HG02678 (cell line): ENCODE results near the gene SASH1.
A peak's percentile ranks its signal among the peaks of the same experiment; 100 is the strongest.
"Not testable (repeated sequence)": the region's sequence is repeated elsewhere in the genome, so short reads cannot be mapped to it uniquely, and the experiment has no call there.

Experiments used
- ATAC-seq: cut with Tn5 transposase; IDR thresholded peaks from one replicate; pipeline ENCODE4 v1.9.1; 2021; ENCODE audit warnings: mild to moderate bottlenecking, moderate library complexity; ENCODE audit not compliant: unreplicated experiment

The SASH1 gene

GRCh38 chr6:148328876-148329555, 13.6 kb upstream of the SASH1 start:
- no peak for ATAC-seq

DNA sequence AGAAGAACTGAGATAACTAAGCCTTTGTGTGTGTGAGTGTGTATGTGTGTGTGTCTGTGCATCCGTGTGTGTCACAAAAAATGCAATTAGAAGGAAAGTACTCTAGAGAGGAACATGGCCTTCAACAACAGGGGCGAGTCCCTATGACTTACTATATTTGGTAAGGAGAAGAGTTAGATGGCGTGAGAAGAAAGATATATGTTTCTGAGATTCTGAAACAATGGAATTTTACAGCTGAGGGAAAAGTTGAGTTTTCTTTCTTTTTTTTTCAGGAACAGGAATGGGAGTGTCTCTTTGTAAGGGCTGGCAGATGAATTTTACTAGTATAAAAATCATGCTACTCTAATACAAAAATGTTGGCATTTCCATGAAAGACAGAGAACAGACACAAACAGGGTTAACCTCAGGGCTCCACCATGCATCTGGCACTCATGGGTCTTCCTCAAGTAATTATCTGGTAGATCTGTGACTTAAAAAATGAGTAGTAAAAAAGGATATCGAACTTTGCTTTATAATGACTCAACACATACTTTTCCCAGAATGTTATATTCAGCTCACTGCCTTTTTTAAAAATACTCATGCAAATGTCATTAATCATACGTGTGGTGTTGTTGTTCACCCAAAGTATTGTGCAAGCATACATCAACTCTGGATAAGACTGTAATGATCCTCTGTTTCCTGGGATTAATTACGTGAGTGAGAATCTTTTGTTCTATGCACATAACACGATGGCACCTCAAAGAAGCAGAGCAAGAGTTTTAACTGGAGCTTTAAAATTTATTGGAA, 12.8 kb upstream of the SASH1 start:
- ATAC-seq: no peak

DNA sequence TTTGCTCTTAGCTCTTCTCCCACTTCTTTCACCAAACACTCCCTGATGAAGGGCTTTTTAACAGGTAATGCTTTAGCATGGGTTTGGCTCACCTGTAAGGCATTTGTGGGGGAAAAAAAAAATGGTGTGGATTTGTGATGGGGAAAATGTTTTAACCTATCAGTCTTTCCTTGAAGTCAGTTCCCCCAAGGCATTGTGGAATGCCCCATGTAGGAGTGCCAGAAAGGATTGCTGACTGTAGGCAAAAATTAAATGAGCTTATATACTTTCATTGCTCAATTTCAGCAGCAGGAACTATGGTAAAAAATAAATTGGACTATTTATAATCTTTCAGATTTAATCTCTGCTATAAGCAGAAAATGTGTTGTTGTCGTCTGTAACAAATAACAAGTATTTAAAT, 10.6 kb upstream of the SASH1 start:
- ATAC-seq: no peak

GRCh38 chr6:148336901-148337300, 5.7 kb upstream of the SASH1 start:
- no peak for ATAC-seq

DNA sequence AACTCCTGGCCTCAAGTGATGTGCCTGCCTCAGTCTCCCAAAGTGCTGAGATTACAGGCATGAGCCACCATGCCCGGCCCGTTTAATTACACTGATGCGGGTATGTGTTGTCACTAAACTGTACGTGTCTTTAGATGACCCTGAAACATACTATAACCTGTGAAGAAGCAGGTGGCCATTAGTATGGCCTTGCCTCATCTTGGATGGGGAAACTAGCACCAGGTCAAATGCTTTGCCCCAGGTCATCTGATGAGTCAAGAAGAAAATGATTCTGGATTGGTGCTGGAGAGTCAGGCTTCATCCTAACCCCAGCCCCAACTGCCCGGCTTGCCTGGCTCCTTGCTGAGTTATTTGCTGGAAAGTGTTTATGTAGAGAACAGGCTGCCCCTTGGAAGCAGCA, 2.9 kb upstream of the SASH1 start:
- ATAC-seq: no peak

GRCh38 chr6:148340586-148341297, 1.9 kb upstream of the SASH1 start:
- ATAC-seq: no peak

DNA sequence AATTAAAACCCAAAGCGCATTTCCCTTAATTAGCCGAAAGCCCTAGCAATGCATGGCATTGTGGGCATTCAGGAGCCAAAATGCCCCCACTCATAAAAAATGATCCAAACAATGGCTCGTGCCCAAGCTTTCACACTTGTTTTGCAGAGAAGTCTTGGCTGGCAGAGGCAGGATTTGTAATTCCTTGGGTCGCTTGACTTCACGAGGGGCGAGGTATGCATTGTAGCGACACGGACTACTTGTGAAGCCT, 613 bp upstream of the SASH1 start:
- no peak for ATAC-seq

DNA sequence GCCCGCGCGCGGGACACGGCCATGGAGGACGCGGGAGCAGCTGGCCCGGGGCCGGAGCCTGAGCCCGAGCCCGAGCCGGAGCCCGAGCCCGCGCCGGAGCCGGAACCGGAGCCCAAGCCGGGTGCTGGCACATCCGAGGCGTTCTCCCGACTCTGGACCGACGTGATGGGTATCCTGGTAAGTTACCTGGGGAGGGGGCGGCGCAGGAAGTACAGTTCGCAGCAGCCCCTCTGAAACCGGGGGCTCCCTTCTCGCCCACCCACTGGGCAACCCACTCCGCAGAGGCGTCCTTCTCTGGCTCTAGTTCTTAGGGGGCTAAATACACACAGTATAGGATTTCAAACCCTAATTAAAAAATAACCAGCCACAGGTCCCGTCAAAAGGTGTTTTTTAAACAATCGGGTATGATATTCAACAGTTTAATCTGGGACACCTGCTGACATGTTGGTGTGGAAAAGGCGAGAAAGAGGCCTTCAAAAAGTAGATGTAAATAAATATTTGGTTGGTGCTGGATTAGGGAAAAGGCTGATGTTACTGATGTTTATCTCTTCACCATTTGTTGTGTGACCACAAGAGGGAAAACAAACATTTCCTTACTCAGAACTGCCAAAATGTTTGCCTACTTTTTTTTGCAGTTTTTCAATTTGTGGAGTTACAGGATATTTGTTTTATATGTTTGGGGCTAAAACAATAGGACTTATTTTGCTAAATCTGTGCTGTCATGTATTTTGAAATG, 577 bp downstream of the SASH1 start:
- peak; percentile 0 for ATAC-seq

DNA sequence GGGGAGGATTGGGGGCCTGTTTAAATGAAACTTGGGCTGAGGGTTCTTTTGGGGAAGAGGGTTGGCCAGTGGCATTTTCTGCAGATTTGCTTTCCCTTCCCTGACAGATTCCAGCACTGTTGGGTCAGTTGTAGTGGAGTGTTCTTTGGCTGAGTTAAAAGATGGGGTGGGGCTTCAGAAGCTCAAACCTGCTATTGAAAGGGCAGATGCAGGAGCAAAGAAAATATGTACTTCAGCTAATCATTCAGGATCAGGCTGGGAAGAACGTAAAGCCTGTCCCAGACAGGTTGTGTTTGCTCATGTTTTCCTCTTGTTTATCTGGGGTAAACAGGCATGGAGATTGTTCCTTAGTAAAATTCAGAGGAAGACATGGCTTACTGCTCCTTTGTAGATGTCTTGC, 2.5 kb downstream of the SASH1 start:
- no peak for ATAC-seq

- ATAC-seq: no peak
Measured at GRCh38 chr6:148345578-148345977, 2.9 kb downstream of the SASH1 start.

GRCh38 chr6:148346681-148347440, 4.2 kb downstream of the SASH1 start:
- no peak for ATAC-seq

- no peak for ATAC-seq
Measured at GRCh38 chr6:148347441-148348054, 4.9 kb downstream of the SASH1 start.

DNA sequence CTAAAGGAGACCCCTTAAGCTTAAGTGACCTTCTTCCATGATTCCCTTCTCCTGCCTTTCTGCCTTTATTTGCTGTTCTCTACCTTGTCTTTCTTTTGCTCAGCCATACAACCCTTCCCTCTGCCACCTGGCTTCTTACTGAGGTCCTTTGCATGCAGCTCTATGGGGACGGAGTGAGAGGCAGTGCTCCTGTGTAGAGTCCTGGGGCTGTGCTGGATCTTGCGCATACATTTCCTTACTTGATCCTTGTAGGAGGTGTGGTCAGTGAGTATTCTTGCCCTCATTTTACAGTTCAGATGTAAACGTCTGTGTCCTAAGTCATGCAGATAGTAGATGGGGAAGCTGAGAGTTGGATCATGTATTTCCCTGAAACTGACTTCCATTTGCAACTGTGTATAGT, 5.7 kb downstream of the SASH1 start:
- ATAC-seq: no peak

DNA sequence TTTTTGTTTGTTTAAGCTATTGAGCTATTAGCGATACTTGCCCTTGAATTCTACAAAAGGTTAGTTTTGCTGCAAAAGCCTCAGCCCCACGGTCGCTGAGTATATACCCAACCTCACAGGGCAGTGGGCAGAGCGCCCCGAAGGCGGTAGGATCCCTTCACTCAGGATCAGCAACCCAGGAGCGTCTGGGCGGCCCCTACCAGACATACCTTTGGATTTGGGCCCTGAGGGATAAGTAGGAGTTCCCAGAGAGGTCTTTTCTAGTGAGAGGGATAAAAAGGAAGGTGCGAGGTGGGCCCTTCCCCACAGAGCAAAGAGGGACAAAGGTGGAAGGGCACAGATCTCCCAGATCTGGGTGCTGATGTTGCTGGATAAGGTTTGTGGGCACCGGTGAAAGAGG, 6.1 kb downstream of the SASH1 start:
- ATAC-seq: no peak

- no peak for ATAC-seq
Measured at GRCh38 chr6:148349466-148349865, 6.8 kb downstream of the SASH1 start.

DNA sequence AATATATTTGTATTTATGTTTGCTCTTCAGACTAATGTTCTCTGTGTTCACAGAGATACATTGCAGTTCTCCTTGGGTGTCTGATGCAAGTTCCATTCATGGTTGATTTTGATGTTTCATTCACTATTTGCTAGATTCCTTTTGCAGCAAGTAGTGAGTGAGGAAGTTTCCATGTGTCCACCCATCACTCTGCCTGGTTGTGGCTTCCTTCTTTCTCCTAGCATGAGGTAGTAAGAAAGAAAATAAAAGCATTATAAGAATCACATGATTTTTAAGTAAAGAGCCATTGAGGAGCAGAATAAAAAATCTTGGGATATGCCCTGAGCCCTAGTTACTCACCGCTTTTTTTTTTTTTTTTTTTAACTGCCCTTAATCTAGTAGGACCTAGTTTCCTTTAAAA, 8.7 kb downstream of the SASH1 start:
- no peak for ATAC-seq

DNA sequence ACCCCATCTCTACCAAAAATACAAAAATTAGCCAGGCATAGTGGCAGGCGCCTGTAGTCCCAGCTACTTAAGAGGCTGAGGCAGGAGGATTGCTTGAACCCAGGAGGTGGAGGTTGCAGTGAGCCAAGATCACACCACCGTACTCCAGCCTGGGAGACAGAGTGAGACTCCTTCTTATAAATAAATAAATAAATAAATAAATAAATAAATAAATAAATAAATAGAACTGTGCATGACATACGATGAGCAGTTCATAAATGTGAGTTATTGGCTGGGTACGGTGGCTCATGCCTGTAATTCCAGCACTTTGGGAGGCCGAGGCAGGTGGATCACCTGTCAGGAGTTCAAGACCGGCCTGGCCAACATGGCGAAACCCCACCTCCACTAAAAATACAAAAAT, 9.8 kb downstream of the SASH1 start:
- not testable (repeated sequence) for ATAC-seq

DNA sequence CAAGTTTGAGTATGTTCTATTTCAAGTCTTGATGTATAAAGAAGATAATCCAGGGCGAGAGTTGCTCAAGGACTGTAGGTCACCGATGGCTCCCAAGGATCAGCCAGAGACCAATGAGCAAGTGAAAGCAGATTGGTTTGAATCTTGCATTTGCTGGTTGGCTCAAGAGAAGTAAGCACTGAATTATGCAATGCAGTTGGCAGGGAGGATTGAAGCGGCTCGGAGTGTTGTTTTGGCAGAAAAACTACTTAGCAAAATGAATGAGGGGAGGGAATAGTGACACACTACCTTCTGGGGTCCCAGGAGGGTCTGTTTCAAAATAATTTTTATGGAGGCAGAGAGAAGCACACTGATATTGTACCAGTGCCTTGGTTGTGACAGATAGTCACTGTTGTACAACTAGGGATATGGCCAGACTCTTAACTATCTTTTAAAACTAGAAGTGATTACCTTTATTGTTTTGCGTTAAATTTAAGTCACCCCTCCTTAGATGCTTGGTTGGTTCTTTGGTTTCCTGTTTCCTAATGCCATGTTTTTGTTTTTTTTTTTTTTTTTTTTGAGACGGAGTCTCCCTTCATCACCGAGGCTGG, 15.7 kb downstream of the SASH1 start:
- no peak for ATAC-seq

DNA sequence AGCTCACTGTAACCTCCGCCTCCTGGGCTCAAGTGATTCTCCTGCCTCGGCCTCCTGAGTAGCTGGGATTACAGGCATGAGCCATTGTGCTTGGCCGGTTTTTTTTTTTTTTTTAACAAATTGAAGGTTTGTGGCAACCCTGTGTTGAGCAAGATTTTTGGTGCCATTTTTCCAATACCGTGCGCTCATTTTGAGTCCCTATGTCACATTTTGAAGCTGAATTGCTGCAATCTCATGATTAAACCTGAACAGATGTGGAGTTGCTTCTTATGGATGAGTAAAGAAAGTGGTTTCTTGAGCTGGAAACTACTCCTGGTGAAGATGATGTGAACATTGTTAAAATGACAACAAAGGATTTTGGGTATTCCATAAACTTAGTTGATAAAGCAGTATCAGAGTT, 16.6 kb downstream of the SASH1 start:
- ATAC-seq: no peak
